Measurements from ENCODE around the gene TRAK1. TPM values are rescaled to one million over a fixed set of nuclear protein-coding genes. Genes with fewer than 3 reads are reported as not detected.

The TRAK1 gene
- total RNA-seq, 1 experiment from 2014 or later: 41.0 TPM

GRCh38 chr3:42149532-42149931 is 58.4 kb downstream of the TRAK1 start:
- ATAC-seq: no peak
- peaks cover 26% of the 10 kb centered on the region for H3K4me1 Mint-ChIP-seq
- H3K36me3 Mint-ChIP-seq: no peaks in the 10 kb centered on the region
- TF ChIP-seq AFF4 (CRISPR knock-in tag; IDR thresholded peaks at IDR 0.05; ENCODE audit: borderline replicate concordance) (no peak), ZNF396 (CRISPR knock-in tag; IDR thresholded peaks at IDR 0.05; ENCODE audit: borderline replicate concordance) (no peak), NR2C2 (CRISPR knock-in tag; IDR thresholded peaks at IDR 0.05) (no peak), GABPB1 (CRISPR knock-in tag; IDR thresholded peaks at IDR 0.05) (no peak), FOXP1 (CRISPR knock-in tag; IDR thresholded peaks at IDR 0.05; ENCODE audit: borderline replicate concordance) (no peak), ZMAT4 (CRISPR knock-in tag; IDR thresholded peaks at IDR 0.05) (no peak), RORB (CRISPR knock-in tag; IDR thresholded peaks at IDR 0.05) (no peak)
- TF ChIP-seq, protein P1, sequence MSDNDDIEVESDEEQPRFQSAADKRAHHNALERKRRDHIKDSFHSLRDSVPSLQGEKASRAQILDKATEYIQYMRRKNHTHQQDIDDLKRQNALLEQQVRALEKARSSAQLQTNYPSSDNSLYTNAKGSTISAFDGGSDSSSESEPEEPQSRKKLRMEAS (CRISPR knock-in tag; IDR thresholded peaks at IDR 0.05): no peak
- TF ChIP-seq, protein P2, sequence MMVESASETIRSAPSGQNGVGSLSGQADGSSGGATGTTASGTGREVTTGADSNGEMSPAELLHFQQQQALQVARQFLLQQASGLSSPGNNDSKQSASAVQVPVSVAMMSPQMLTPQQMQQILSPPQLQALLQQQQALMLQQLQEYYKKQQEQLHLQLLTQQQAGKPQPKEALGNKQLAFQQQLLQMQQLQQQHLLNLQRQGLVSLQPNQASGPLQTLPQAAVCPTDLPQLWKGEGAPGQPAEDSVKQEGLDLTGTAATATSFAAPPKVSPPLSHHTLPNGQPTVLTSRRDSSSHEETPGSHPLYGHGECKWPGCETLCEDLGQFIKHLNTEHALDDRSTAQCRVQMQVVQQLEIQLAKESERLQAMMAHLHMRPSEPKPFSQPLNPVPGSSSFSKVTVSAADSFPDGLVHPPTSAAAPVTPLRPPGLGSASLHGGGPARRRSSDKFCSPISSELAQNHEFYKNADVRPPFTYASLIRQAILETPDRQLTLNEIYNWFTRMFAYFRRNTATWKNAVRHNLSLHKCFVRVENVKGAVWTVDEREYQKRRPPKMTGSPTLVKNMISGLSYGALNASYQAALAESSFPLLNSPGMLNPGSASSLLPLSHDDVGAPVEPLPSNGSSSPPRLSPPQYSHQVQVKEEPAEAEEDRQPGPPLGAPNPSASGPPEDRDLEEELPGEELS (CRISPR knock-in tag; IDR thresholded peaks at IDR 0.05): no peak
- POLR2A ChIA-PET: interaction anchor here (0.9 kb wide), 1 partner anchor 11 kb away, joined by 4 read pairs; no protein-coding TSS in a partner anchor
- peak overlapping the region; percentile 28 for H3K27ac Mint-ChIP-seq
- H3K27me3 Mint-ChIP-seq (ENCODE audit: low read depth): no peaks in the 10 kb centered on the region
- H3K4me3 Mint-ChIP-seq: no peak overlapping the region
- CTCF ChIA-PET: interaction anchor here (1.0 kb wide), 1 partner anchor 41 kb away, joined by 5 read pairs; no protein-coding TSS in a partner anchor
- DNase-seq (ENCODE audit: low spot score): no peak
- no peaks in the 10 kb centered on the region for H3K9me3 Mint-ChIP-seq

- ChIA-PET POLR2A (interaction anchor here (0.9 kb wide), 1 partner anchor 10 kb away, joined by 4 read pairs; no protein-coding TSS in a partner anchor), CTCF (no interaction called here)
- Mint-ChIP-seq H3K27me3 (ENCODE audit: low read depth) (no peaks in the 10 kb centered on the region), H3K4me3 (no peak overlapping the region), H3K9me3 (no peaks in the 10 kb centered on the region), H3K36me3 (no peaks in the 10 kb centered on the region), H3K27ac (peak overlapping the region; percentile 28; the same call in 1 of the 2 replicates), H3K4me1 (peaks cover 26% of the 10 kb centered on the region)
- peak; percentile 19 for DNase-seq (ENCODE audit: low spot score)
- ATAC-seq: no peak
- TF ChIP-seq, protein P3, sequence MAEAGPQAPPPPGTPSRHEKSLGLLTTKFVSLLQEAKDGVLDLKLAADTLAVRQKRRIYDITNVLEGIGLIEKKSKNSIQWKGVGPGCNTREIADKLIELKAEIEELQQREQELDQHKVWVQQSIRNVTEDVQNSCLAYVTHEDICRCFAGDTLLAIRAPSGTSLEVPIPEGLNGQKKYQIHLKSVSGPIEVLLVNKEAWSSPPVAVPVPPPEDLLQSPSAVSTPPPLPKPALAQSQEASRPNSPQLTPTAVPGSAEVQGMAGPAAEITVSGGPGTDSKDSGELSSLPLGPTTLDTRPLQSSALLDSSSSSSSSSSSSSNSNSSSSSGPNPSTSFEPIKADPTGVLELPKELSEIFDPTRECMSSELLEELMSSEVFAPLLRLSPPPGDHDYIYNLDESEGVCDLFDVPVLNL (CRISPR knock-in tag; IDR thresholded peaks at IDR 0.05; ENCODE audit: borderline replicate concordance, low read depth): no peak
- TF ChIP-seq TCF7 (CRISPR knock-in tag; IDR thresholded peaks at IDR 0.05; ENCODE audit: low read depth): no peak
- no peak for TF ChIP-seq ATF6 (CRISPR knock-in tag; IDR thresholded peaks at IDR 0.05)
- TF ChIP-seq ZMAT4 (CRISPR knock-in tag; IDR thresholded peaks at IDR 0.05): no peak
- TF ChIP-seq ZNF512 (CRISPR knock-in tag; IDR thresholded peaks at IDR 0.05; ENCODE audit: borderline replicate concordance): no peak
- TF ChIP-seq ZNF121 (CRISPR knock-in tag; IDR thresholded peaks at IDR 0.05): no peak
- no peak for TF ChIP-seq NFE2L1 (CRISPR knock-in tag; IDR thresholded peaks at IDR 0.05)
- TF ChIP-seq IRF2 (CRISPR knock-in tag; IDR thresholded peaks at IDR 0.05; ENCODE audit: borderline replicate concordance, low read depth): no peak
- no peak for TF ChIP-seq GRHL2 (CRISPR knock-in tag; IDR thresholded peaks at IDR 0.05; ENCODE audit: insufficient replicate concordance, severe bottlenecking)
- no peak for TF ChIP-seq MYBL2 (CRISPR knock-in tag; IDR thresholded peaks at IDR 0.05)
- no peak for TF ChIP-seq SP1 (CRISPR knock-in tag; conservative IDR thresholded peaks at IDR 0.05)
- TF ChIP-seq, protein P4, sequence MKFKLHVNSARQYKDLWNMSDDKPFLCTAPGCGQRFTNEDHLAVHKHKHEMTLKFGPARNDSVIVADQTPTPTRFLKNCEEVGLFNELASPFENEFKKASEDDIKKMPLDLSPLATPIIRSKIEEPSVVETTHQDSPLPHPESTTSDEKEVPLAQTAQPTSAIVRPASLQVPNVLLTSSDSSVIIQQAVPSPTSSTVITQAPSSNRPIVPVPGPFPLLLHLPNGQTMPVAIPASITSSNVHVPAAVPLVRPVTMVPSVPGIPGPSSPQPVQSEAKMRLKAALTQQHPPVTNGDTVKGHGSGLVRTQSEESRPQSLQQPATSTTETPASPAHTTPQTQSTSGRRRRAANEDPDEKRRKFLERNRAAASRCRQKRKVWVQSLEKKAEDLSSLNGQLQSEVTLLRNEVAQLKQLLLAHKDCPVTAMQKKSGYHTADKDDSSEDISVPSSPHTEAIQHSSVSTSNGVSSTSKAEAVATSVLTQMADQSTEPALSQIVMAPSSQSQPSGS (CRISPR knock-in tag; IDR thresholded peaks at IDR 0.05; ENCODE audit: borderline replicate concordance, low read depth): no peak
Measured at GRCh38 chr3:42149975-42150374, 58.8 kb downstream of the TRAK1 start.
